Measurements from ENCODE around the gene VEPH1. TPM values are rescaled to one million over a fixed set of nuclear protein-coding genes. Genes with fewer than 3 reads are reported as not detected.

Gene VEPH1
- total and polyA plus RNA-seq, 9 of the 15 experiments (the other 6 are each of a cell fraction or from before 2014, with no cell fraction given) = 4.5 to 15.6 (median 5.8) TPM

DNA sequence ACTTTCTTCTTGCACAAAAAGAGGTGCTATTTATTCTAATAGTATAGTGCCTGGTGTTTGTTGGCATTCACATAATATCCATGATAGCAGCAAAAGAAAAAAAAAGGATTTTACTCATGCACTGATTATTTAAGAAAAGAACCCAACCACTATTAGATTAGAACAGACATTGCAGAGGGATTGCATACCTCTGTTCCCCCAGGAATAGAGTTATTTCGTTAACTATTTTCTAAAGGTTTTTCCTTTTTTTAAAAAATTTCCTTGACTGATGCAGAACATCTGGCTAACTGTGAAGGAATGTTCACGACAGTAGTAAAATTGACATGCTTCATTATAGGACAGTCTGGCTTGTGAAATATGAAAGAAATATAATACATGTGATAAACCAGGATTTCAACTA lies 203.1 kb downstream of the VEPH1 start:
- ATAC-seq = no peak
- no peaks in the 10 kb centered on the region for H3K79me2 ChIP-seq (ENCODE audit: control insufficient read depth, insufficient read depth, low read length)
- H3K27ac ChIP-seq (ENCODE audit: extremely low read depth, low read depth, low read length) = no peak overlapping the region
- H3K27me3 ChIP-seq (ENCODE audit: control insufficient read depth in 2 of 2, insufficient read depth in 2 of 2, low read length in 2 of 2) = no peaks in the 10 kb centered on the region
- TF ChIP-seq, protein P1, sequence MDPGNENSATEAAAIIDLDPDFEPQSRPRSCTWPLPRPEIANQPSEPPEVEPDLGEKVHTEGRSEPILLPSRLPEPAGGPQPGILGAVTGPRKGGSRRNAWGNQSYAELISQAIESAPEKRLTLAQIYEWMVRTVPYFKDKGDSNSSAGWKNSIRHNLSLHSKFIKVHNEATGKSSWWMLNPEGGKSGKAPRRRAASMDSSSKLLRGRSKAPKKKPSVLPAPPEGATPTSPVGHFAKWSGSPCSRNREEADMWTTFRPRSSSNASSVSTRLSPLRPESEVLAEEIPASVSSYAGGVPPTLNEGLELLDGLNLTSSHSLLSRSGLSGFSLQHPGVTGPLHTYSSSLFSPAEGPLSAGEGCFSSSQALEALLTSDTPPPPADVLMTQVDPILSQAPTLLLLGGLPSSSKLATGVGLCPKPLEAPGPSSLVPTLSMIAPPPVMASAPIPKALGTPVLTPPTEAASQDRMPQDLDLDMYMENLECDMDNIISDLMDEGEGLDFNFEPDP (CRISPR knock-in tag; IDR thresholded peaks at IDR 0.05) = no peak
- TF ChIP-seq ZBTB34 (CRISPR knock-in tag; IDR thresholded peaks at IDR 0.05) = no peak
- TF ChIP-seq PCBP2 (IDR thresholded peaks at IDR 0.05; ENCODE audit: low read depth, low read length, poor library complexity, severe bottlenecking) = no peak
- TF ChIP-seq ZBTB12 (CRISPR knock-in tag; IDR thresholded peaks at IDR 0.05) = no peak
- no peak for TF ChIP-seq PTBP1 (IDR thresholded peaks at IDR 0.05; ENCODE audit: low read depth, low read length)
- TF ChIP-seq ZEB2 (IDR thresholded peaks at IDR 0.05) = no peak
- TF ChIP-seq MTA1 (IDR thresholded peaks at IDR 0.05; ENCODE audit: borderline replicate concordance) = no peak
- no peak for TF ChIP-seq CSDE1 (IDR thresholded peaks at IDR 0.05)
- TF ChIP-seq NFIC (IDR thresholded peaks at IDR 0.05) = no peak
- TF ChIP-seq SFPQ (IDR thresholded peaks at IDR 0.05; ENCODE audit: low read depth, low read length) = no peak
- no peak for TF ChIP-seq ZBTB8A (IDR thresholded peaks at IDR 0.05; ENCODE audit: partially characterized antibody)
- TF ChIP-seq SP1 (CRISPR knock-in tag; IDR thresholded peaks at IDR 0.05) = no peak
- no peak for TF ChIP-seq CEBPB (tag; IDR thresholded peaks at IDR 0.05)
- H3K4me3 ChIP-seq = no peak overlapping the region
- no TSS peak for BruUV-seq (replicated peaks)
- H3K4me1 ChIP-seq (replicated peaks in 1 of 2; ENCODE audit: control insufficient read depth in 2 of 2, insufficient read depth in 2 of 2, low read length in 2 of 2) = peaks cover 0 to 7% of the 10 kb centered on the region in 2 experiments; a peak in 3 of 5 replicates
- intact Hi-C loops (cut with micrococcal nuclease) (no loop called here), in situ Hi-C loops (cut with MboI) (no loop called here)
- DNase-seq (ENCODE audit: extremely low read depth in 1 of 4, low spot score in 3 of 4) = no peak
- no peaks in the 10 kb centered on the region for H3K9me3 ChIP-seq (replicated peaks; ENCODE audit: control insufficient read depth, insufficient read depth, low read depth, low read length)
- CTCF ChIA-PET (ENCODE audit: low intra/inter-chr PET ratio) = no interaction called here
- no peaks in the 10 kb centered on the region for H3K9me1 ChIP-seq (ENCODE audit: control insufficient read depth, insufficient read depth, low read length)
- no peak overlapping the region for H3K9ac ChIP-seq (ENCODE audit: insufficient read depth in 1 of 2, low read depth in 2 of 2, low read length in 2 of 2)
- FAIRE-seq = no peak
- no peaks in the 10 kb centered on the region for H3K36me3 ChIP-seq (ENCODE audit: control insufficient read depth, insufficient read depth, low read length)
- whole genome bisulfite sequencing (ENCODE audit: insufficient coverage, low coverage, missing lambda C conversion rate) = 11% methylated on average over 2 of the region's 2 CpGs
- no peaks in the 10 kb centered on the region for H4K20me1 ChIP-seq (replicated peaks; ENCODE audit: control insufficient read depth, insufficient read depth, low read length)
- POLR2A ChIA-PET = no interaction called here
- no peak overlapping the region for H2AFZ ChIP-seq (ENCODE audit: low read depth, low read length)
- H3K4me2 ChIP-seq (ENCODE audit: insufficient read depth, low read length) = no peak overlapping the region
